H1 (cell line): ENCODE measurements around the gene PROK2. TPM values are rescaled to one million over a fixed set of nuclear protein-coding genes. Genes with fewer than 3 reads are reported as not detected.

Source experiments
- CTCF ChIA-PET: fragments of 300-600 bp; sonication (Branson Sonifier 250); formaldehyde crosslinking; loops from one replicate; lab custom pipeline; 2021; ENCODE audit not compliant: partially characterized antibody; lab: Charles Lee
- POLR2A ChIA-PET: fragments of 300-600 bp; sonication (Branson Sonifier 250); formaldehyde crosslinking; loops from one replicate; lab custom pipeline; 2021; ENCODE audit warnings: inconsistent platforms; ENCODE audit not compliant: partially characterized antibody; lab: Charles Lee
- DNase-seq, 2 experiments: peaks; one replicate each; pipeline versions ENCODE4 v3.0.0 to v3.0.0-alpha.2; 2010 to 2022; ENCODE audit warnings: low spot score in 2 of 2, low read depth in 1 of 2, mixed read lengths in 1 of 2
- FAIRE-seq: peaks from 2 replicates; lab custom pipeline; 2011; peaks lifted over from hg19 to GRCh38; lab: Jason Lieb, UNC
- H2AFZ ChIP-seq: 2 replicates; pipeline ENCODE4 v1.8.1; 2012; ENCODE audit warnings: low read length, inconsistent platforms
- H2AK5ac ChIP-seq: 2 replicates; pipeline ENCODE4 v1.6.1; 2013; ENCODE audit warnings: low read depth, low read length
- H2BK120ac ChIP-seq: replicated peaks from 2 replicates; pipeline ENCODE3; 2013; ENCODE audit warnings: low read depth, low read length, inconsistent platforms
- H2BK12ac ChIP-seq: 2 replicates; pipeline ENCODE4 v1.6.1; 2013; ENCODE audit warnings: low read depth, low read length
- H2BK15ac ChIP-seq: 2 replicates; pipeline ENCODE4 v1.6.1; 2013; ENCODE audit warnings: low read length
- H2BK20ac ChIP-seq: 2 replicates; pipeline ENCODE4 v1.6.1; 2013; ENCODE audit warnings: low read length
- H2BK5ac ChIP-seq: 2 replicates; pipeline ENCODE4 v1.6.1; 2013; ENCODE audit warnings: low read depth, low read length
- H3K14ac ChIP-seq: 2 replicates; pipeline ENCODE4 v1.6.1; 2013; ENCODE audit warnings: inconsistent platforms; ENCODE audit not compliant: insufficient read length
- H3K18ac ChIP-seq: 2 replicates; pipeline ENCODE4 v1.6.1; 2013; ENCODE audit warnings: low read length; ENCODE audit errors: extremely low read depth
- H3K23ac ChIP-seq: 2 replicates; pipeline ENCODE4 v1.6.1; 2013; ENCODE audit warnings: inconsistent platforms; ENCODE audit not compliant: insufficient read length
- H3K23me2 ChIP-seq: 2 replicates; pipeline ENCODE4 v1.6.1; 2013; ENCODE audit warnings: low read depth, low read length
- H3K27ac ChIP-seq: 2 replicates; pipeline ENCODE4 v1.6.1; 2011; ENCODE audit warnings: low read depth, low read length, inconsistent platforms
- H3K27me3 ChIP-seq, 4 experiments: replicated peaks in 1 of 4; 1 replicate in 1 of 4; 2 replicates in 3 of 4; pipeline versions ENCODE4 v1.6.1 to v1.8.1; 2011 to 2013; ENCODE audit warnings: low read length in 3 of 4, mild to moderate bottlenecking in 3 of 4, inconsistent platforms in 2 of 4, mixed read lengths in 2 of 4, moderate library complexity in 1 of 4; ENCODE audit not compliant: control insufficient read depth in 3 of 4, insufficient read depth in 3 of 4; ENCODE audit errors: extremely low read depth in 1 of 4
- H3K36me3 ChIP-seq, 4 experiments: 2 replicates each; pipeline versions ENCODE4 v1.6.1 to v1.8.1; 2011 to 2013; ENCODE audit warnings: mild to moderate bottlenecking in 4 of 4, low read length in 3 of 4, moderate library complexity in 2 of 4, control low read depth in 1 of 4, inconsistent platforms in 1 of 4; ENCODE audit not compliant: insufficient read depth in 4 of 4, control insufficient read depth in 2 of 4
- H3K4ac ChIP-seq: replicated peaks from 2 replicates; pipeline ENCODE3; 2013; ENCODE audit warnings: low read length, low read depth, mixed read lengths, inconsistent platforms; ENCODE audit not compliant: insufficient read length
- H3K4me1 ChIP-seq, 4 experiments: replicated peaks in 1 of 4; 1 replicate in 1 of 4; 2 replicates in 3 of 4; pipeline versions ENCODE4 v1.6.1 to v1.8.1; 2011 to 2013; ENCODE audit warnings: low read length in 3 of 4, inconsistent platforms in 2 of 4, mixed read lengths in 1 of 4; ENCODE audit not compliant: insufficient read depth in 4 of 4, control insufficient read depth in 3 of 4
- H3K4me2 ChIP-seq, 2 experiments: 2 replicates each; pipeline versions ENCODE4 v1.6.1 to v1.8.1; 2011 to 2013; ENCODE audit warnings: low read depth in 2 of 2, low read length in 2 of 2, control low read depth in 1 of 2, inconsistent platforms in 1 of 2, mild to moderate bottlenecking in 1 of 2; ENCODE audit not compliant: insufficient read depth in 1 of 2
- H3K4me3 ChIP-seq, 4 experiments: fragments of 200-600, 300-600 bp in 1 of 4; sonication (generic), shearing (Covaris generic), sonication (Bioruptor Twin) in 1 of 4; 2 replicates each; pipeline versions ENCODE4 v1.5.1 to v1.8.1; 2011 to 2016; ENCODE audit warnings: low read length in 4 of 4, low read depth in 3 of 4, control low read depth in 2 of 4, inconsistent platforms in 2 of 4, mild to moderate bottlenecking in 2 of 4, mixed read lengths in 1 of 4, moderate library complexity in 1 of 4; ENCODE audit not compliant: insufficient read depth in 2 of 4; ENCODE audit errors: extremely low read depth in 1 of 4
- H3K56ac ChIP-seq: replicated peaks from 2 replicates; pipeline ENCODE3; 2013; ENCODE audit warnings: low read depth, mild to moderate bottlenecking, mixed read lengths, low read length, inconsistent platforms; ENCODE audit not compliant: insufficient read length
- H3K79me1 ChIP-seq: 2 replicates; pipeline ENCODE4 v1.6.1; 2013; ENCODE audit warnings: low read depth, low read length, control low read depth
- H3K79me2 ChIP-seq, 2 experiments: 2 replicates each; pipeline versions ENCODE4 v1.6.1 to v1.8.1; 2012 to 2013; ENCODE audit warnings: low read length in 2 of 2, mild to moderate bottlenecking in 2 of 2, inconsistent platforms in 1 of 2; ENCODE audit not compliant: insufficient read depth in 2 of 2, control insufficient read depth in 1 of 2
- H3K9ac ChIP-seq, 4 experiments: replicated peaks in 1 of 4; 1 replicate in 1 of 4; 2 replicates in 3 of 4; pipeline versions ENCODE4 v1.6.1 to v1.8.1; 2011 to 2013; ENCODE audit warnings: low read depth in 3 of 4, low read length in 3 of 4, control low read depth in 2 of 4, mild to moderate bottlenecking in 2 of 4, moderate library complexity in 2 of 4, inconsistent platforms in 1 of 4; ENCODE audit errors: extremely low read depth in 1 of 4
- H3K9me3 ChIP-seq, 2 experiments: 2 replicates each; pipeline versions ENCODE4 v1.6.1 to v1.8.1; 2012 to 2013; ENCODE audit warnings: mild to moderate bottlenecking in 2 of 2, moderate library complexity in 2 of 2, control low read depth in 1 of 2, inconsistent platforms in 1 of 2, low read depth in 1 of 2, low read length in 1 of 2, mixed read lengths in 1 of 2; ENCODE audit not compliant: insufficient read depth in 2 of 2
- H4K20me1 ChIP-seq, 2 experiments: replicated peaks in 1 of 2; 2 replicates each; pipeline versions ENCODE3 to v1.8.1; 2011 to 2013; ENCODE audit warnings: inconsistent platforms in 2 of 2, low read length in 2 of 2, mild to moderate bottlenecking in 1 of 2; ENCODE audit not compliant: insufficient read depth in 2 of 2, control insufficient read depth in 1 of 2
- H4K5ac ChIP-seq: 2 replicates; pipeline ENCODE4 v1.6.1; 2013; ENCODE audit warnings: low read length, low read depth, mixed read lengths, inconsistent platforms; ENCODE audit not compliant: insufficient read length
- H4K8ac ChIP-seq: 2 replicates; pipeline ENCODE4 v1.8.0; 2013; ENCODE audit warnings: mild to moderate bottlenecking, moderate library complexity, low read length, inconsistent platforms; ENCODE audit not compliant: insufficient read depth; ENCODE audit errors: extremely low read depth
- H4K91ac ChIP-seq: replicated peaks from 2 replicates; pipeline ENCODE3; 2013; ENCODE audit warnings: low read length, mixed read lengths, inconsistent platforms; ENCODE audit not compliant: insufficient read length
- CHD2 ChIP-seq: IDR thresholded peaks from 2 replicates; pipeline ENCODE4 v1.6.1; 2012; ENCODE audit warnings: low read length, improper control_type of control experiment
- EGR1 ChIP-seq: IDR thresholded peaks from 2 replicates; pipeline ENCODE4 v1.6.1; 2011; ENCODE audit warnings: low read depth, low read length, borderline replicate concordance
- EZH2 ChIP-seq: fragments of 200-600 bp; sonication (generic); IDR thresholded peaks from 2 replicates; pipeline ENCODE4 v1.7.1; 2012; ENCODE audit warnings: low read depth, mild to moderate bottlenecking, moderate library complexity, low read length, inconsistent platforms; ENCODE audit not compliant: severe bottlenecking
- FOSL1 ChIP-seq: IDR thresholded peaks from 2 replicates; pipeline ENCODE4 v1.6.1; 2011; ENCODE audit warnings: mild to moderate bottlenecking, low read depth, low read length, moderate library complexity; ENCODE audit not compliant: insufficient read depth
- GTF2F1 ChIP-seq: IDR thresholded peaks from 2 replicates; pipeline ENCODE4 v1.6.1; 2012; ENCODE audit warnings: low read depth, low read length, improper control_type of control experiment, borderline replicate concordance
- JUND ChIP-seq: IDR thresholded peaks from 2 replicates; pipeline ENCODE4 v1.6.1; 2011; ENCODE audit warnings: mild to moderate bottlenecking, improper control_type of control experiment, low read length
- NRF1 ChIP-seq: IDR thresholded peaks from 2 replicates; pipeline ENCODE4 v1.6.1; 2011; ENCODE audit warnings: mild to moderate bottlenecking, low read depth, low read length, improper control_type of control experiment
- POLR2A ChIP-seq, 2 experiments: IDR thresholded peaks; 1 replicate in 1 of 2; 2 replicates in 1 of 2; pipeline ENCODE4 v1.6.1; 2011; ENCODE audit warnings: low read depth in 2 of 2, low read length in 2 of 2, mild to moderate bottlenecking in 2 of 2; ENCODE audit errors: control extremely low read depth in 1 of 2
- RFX5 ChIP-seq: IDR thresholded peaks from 2 replicates; pipeline ENCODE4 v1.6.1; 2011; ENCODE audit warnings: low read depth, low read length, improper control_type of control experiment, borderline replicate concordance
- SAP30 ChIP-seq: fragments of 300-600 bp; sonication (generic); IDR thresholded peaks from 2 replicates; pipeline ENCODE4 v1.7.1; 2012; ENCODE audit warnings: low read length, moderate library complexity, mild to moderate bottlenecking, inconsistent platforms; ENCODE audit not compliant: insufficient read depth, insufficient replicate concordance
- SIRT6 ChIP-seq: IDR thresholded peaks from one replicate; pipeline ENCODE4 v1.7.1; 2012; ENCODE audit warnings: low read length, inconsistent platforms
- SP1 ChIP-seq: IDR thresholded peaks from 2 replicates; pipeline ENCODE4 v1.6.1; 2011; ENCODE audit warnings: low read depth, low read length
- SP4 ChIP-seq: IDR thresholded peaks from 2 replicates; pipeline ENCODE4 v1.6.1; 2012; ENCODE audit warnings: low read length, inconsistent platforms
- TEAD4 ChIP-seq: IDR thresholded peaks from 2 replicates; pipeline ENCODE4 v1.6.1; 2012; ENCODE audit warnings: low read depth, low read length, inconsistent platforms, mixed read lengths
- WGBS, 2 experiments: shearing (Covaris generic) in 1 of 2; methylation state at CpG; one replicate each; pipeline versions ENCODE4 v1.1.6 to v1.1.7; 2013 to 2015; ENCODE audit warnings: low lambda C conversion rate in 2 of 2, mixed read lengths in 2 of 2, inconsistent platforms in 1 of 2, low coverage in 1 of 2, missing lambda C conversion rate in 1 of 2; ENCODE audit not compliant: insufficient replicate concordance in 2 of 2, insufficient coverage in 1 of 2, insufficient read length in 1 of 2; ENCODE audit errors: extremely low coverage in 1 of 2, missing lambda C conversion rate in 1 of 2; 5-methylcytosine and 5-hydroxymethylcytosine counted together
- polyA plus RNA-seq, 7 experiments: library from polyadenylated mRNA; depleted of rRNA in 3 of 7; stranded (reverse) in 5 of 7; unstranded in 2 of 7; fragments of >200 nt in 5 of 7; fragments of 200-250 nt in 2 of 7; gene quantifications; 1 replicate in 5 of 7; 2 replicates in 1 of 7; 4 replicates in 1 of 7; pipeline versions ENCODE4 v1.2.1 to v1.2.3, GENCODE V29; 2011 to 2013; ENCODE audit warnings: missing spikeins in 2 of 7, mixed read lengths in 2 of 7
- total RNA-seq: library from RNA; stranded (reverse); fragmentation: NEBNext Ultra II Directional; extraction: Animal tissue kit (Norgen Biotek cat#: 25700); gene quantifications from 2 replicates; pipeline ENCODE4 v1.2.1, GENCODE V29; 2021

The PROK2 gene
- total and polyA plus RNA-seq, 2 of the 8 experiments (the other 6 are each of a cell fraction or from before 2014, with no cell fraction given): 0.50 to 1.8 TPM

DNA sequence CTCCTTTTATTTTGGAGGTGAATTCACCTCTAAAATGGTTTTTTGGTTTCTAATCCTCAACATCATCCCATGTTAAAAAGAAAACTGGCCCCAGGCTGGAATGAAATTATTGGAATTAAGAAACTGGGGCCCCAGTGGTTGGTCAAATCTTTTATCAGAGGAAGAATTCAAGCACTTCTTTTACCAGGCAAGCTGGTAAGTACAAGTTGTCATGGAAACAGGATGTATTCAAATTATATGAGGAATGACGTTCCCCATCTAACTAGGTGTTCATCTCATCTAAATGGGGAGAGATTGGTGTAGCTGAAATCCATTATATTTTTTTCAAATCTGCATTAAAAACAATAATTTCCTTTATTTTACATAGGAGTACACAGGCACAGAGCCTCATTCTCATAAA lies 50.1 kb downstream of the PROK2 start:
- Histone ChIP-seq H2BK120ac (no peak overlapping the region), H4K5ac (no peak overlapping the region), H3K9me3 (no peaks in the 10 kb centered on the region), H2BK12ac (no peak overlapping the region), H3K23me2 (no peaks in the 10 kb centered on the region), H3K23ac (no peak overlapping the region), H3K18ac (no peak overlapping the region), H2AFZ (no peak overlapping the region), H3K4me1 (peaks cover 0 to 3% (median 2%) of the 10 kb centered on the region in 4 experiments; a peak in 3 of 7 replicates), H3K79me2 (no peaks in the 10 kb centered on the region), H2BK20ac (no peak overlapping the region), H3K27me3 (no peaks in the 10 kb centered on the region), H3K4ac (no peak overlapping the region), H3K9ac (no peak overlapping the region), H3K4me2 (no peak overlapping the region), H3K56ac (no peak overlapping the region), H4K91ac (no peak overlapping the region), H3K4me3 (no peak overlapping the region), H3K14ac (no peak overlapping the region), H2BK15ac (no peak overlapping the region), H4K8ac (no peak overlapping the region), H3K36me3 (no peaks in the 10 kb centered on the region), H3K79me1 (no peaks in the 10 kb centered on the region), H2AK5ac (no peak overlapping the region), H2BK5ac (no peak overlapping the region), H4K20me1 (no peaks in the 10 kb centered on the region), H3K27ac (no peak overlapping the region)
- FAIRE-seq (no peak), DNase-seq (no peak)
- ChIA-PET CTCF (interaction anchor here (2.1 kb wide), 1 partner anchor 124 kb away, joined by 6 read pairs; no protein-coding TSS in a partner anchor), POLR2A (no interaction called here)
- WGBS, 2 experiments: 79% methylated on average over 1 of the region's 1 CpG; no CpG with 5 or more reads in 1 of the 2 experiments
- TF ChIP-seq TEAD4: no peak
- no peak for TF ChIP-seq SAP30
- TF ChIP-seq JUND: no peak
- TF ChIP-seq CHD2: no peak
- no peak for TF ChIP-seq SP4
- no peak for TF ChIP-seq POLR2A (IDR thresholded peaks at IDR 0.05; ENCODE audit: control extremely low read depth in 1 of 2, low read depth in 2 of 2, low read length in 2 of 2)
- TF ChIP-seq GTF2F1: no peak
- no peak for TF ChIP-seq SIRT6
- TF ChIP-seq FOSL1: no peak
- no peak for TF ChIP-seq RFX5
- TF ChIP-seq EZH2: no peak
- TF ChIP-seq SP1: no peak
- TF ChIP-seq NRF1: no peak
- TF ChIP-seq EGR1: no peak
